Smooth muscle cell of the brain vasculature (primary cell): Measurements from ENCODE around the gene LMTK3.
A peak's percentile ranks its signal among the peaks of the same experiment; 100 is the strongest.

Experiments
- DNase-seq: peaks from one replicate; pipeline ENCODE4 v3.0.0-alpha.2; 2012; ENCODE audit warnings: low read depth, low spot score

LMTK3 gene

GRCh38 chr19:48509467-48510194 is 2.0 kb downstream of the LMTK3 start:
- DNase-seq = no peak

GRCh38 chr19:48508729-48509411 is 2.8 kb downstream of the LMTK3 start:
- no peak for DNase-seq

GRCh38 chr19:48507911-48508439 is 3.7 kb downstream of the LMTK3 start:
- DNase-seq = no peak

- no peak for DNase-seq
Measured at GRCh38 chr19:48506138-48506733, 5.4 kb downstream of the LMTK3 start.

GRCh38 chr19:48502350-48503018 is 9.2 kb downstream of the LMTK3 start:
- DNase-seq = no peak

- no peak for DNase-seq
Measured at GRCh38 chr19:48501494-48502349, 9.9 kb downstream of the LMTK3 start.

GRCh38 chr19:48500830-48501493 is 10.7 kb downstream of the LMTK3 start:
- DNase-seq = no peak

- DNase-seq = no peak
Measured at GRCh38 chr19:48499316-48500090, 12.1 kb downstream of the LMTK3 start.

- DNase-seq = no peak
Measured at GRCh38 chr19:48498595-48499311, 12.9 kb downstream of the LMTK3 start.

GRCh38 chr19:48497728-48498594 is 13.7 kb downstream of the LMTK3 start:
- no peak for DNase-seq

GRCh38 chr19:48496959-48497727 is 14.5 kb downstream of the LMTK3 start:
- DNase-seq = no peak

GRCh38 chr19:48495396-48495795 is 16.2 kb downstream of the LMTK3 start:
- no peak for DNase-seq

- DNase-seq = no peak
Measured at GRCh38 chr19:48493718-48494401, 17.8 kb downstream of the LMTK3 start.

- DNase-seq = peak; percentile 87
Measured at GRCh38 chr19:48492925-48493717, 18.5 kb downstream of the LMTK3 start.

- DNase-seq = no peak
Measured at GRCh38 chr19:48491793-48492123, 19.9 kb downstream of the LMTK3 start.
